Glutamatergic neuron (in vitro differentiated cells): ENCODE measurements around the gene KIAA0825. TPM values are rescaled to one million over a fixed set of nuclear protein-coding genes. Genes with fewer than 3 reads are reported as not detected.

Source experiments
- DNase-seq: peaks from one replicate; pipeline ENCODE4 v3.0.0; 2022
- H3K27ac Mint-ChIP-seq: one replicate; pipeline ENCODE4 v1.8.0; 2020; ENCODE audit warnings: mild to moderate bottlenecking, mixed read lengths, inconsistent platforms; ENCODE audit not compliant: unreplicated experiment
- H3K27me3 Mint-ChIP-seq: one replicate; pipeline ENCODE4 v1.8.0; 2020; ENCODE audit warnings: mild to moderate bottlenecking, moderate library complexity, mixed read lengths, inconsistent platforms; ENCODE audit not compliant: unreplicated experiment
- H3K36me3 Mint-ChIP-seq: one replicate; pipeline ENCODE4 v1.8.0; 2020; ENCODE audit warnings: mild to moderate bottlenecking, mixed read lengths, inconsistent platforms; ENCODE audit not compliant: unreplicated experiment
- H3K4me1 Mint-ChIP-seq: one replicate; pipeline ENCODE4 v1.8.0; 2020; ENCODE audit warnings: mild to moderate bottlenecking, low read depth, mixed read lengths, inconsistent platforms; ENCODE audit not compliant: unreplicated experiment
- H3K4me3 Mint-ChIP-seq: one replicate; pipeline ENCODE4 v1.8.0; 2020; ENCODE audit warnings: mild to moderate bottlenecking, mixed read lengths, inconsistent platforms; ENCODE audit not compliant: unreplicated experiment
- H3K9me3 Mint-ChIP-seq: one replicate; pipeline ENCODE4 v1.8.0; 2020; ENCODE audit warnings: mild to moderate bottlenecking, moderate library complexity, mixed read lengths, inconsistent platforms; ENCODE audit not compliant: unreplicated experiment
- total RNA-seq: library from RNA; stranded (reverse); fragmentation: NEBNext Ultra II Directional; extraction: Animal tissue kit (Norgen Biotek cat#: 25700); gene quantifications from one replicate; pipeline ENCODE4 v1.2.1, GENCODE V29; 2021; ENCODE audit not compliant: unreplicated experiment
- TF ChIP-seq, protein P1 (sequence below): fragments of 200-600 bp; sonication (generic); IDR thresholded peaks from one replicate; pipeline ENCODE4 v1.5.0; 2021; ENCODE audit not compliant: partially characterized antibody, unreplicated experiment

The KIAA0825 gene
- total RNA-seq, 1 donor from 2014 or later: 1.2 TPM

DNA sequence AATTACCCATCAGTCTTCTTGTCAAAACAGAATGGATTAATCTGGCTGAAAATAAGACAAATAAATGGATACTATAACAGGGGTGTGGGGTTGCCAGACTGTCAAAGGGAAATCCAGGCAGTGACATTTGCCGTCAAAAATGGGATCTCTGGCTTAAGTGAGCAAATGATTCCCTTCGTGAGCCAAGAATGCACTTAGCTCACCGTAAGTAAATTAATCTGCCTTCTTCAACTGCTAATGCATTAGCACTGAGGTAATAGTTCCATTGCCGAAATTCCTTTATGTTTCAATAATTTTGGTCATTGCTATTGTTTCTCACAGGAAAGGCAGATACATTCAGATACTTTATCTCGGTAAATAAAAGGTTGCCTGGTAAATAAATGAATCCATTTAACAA, 377.8 kb downstream of the KIAA0825 start:
- H3K36me3 Mint-ChIP-seq: peaks cover 7% of the 10 kb centered on the region
- TF ChIP-seq, protein P1, sequence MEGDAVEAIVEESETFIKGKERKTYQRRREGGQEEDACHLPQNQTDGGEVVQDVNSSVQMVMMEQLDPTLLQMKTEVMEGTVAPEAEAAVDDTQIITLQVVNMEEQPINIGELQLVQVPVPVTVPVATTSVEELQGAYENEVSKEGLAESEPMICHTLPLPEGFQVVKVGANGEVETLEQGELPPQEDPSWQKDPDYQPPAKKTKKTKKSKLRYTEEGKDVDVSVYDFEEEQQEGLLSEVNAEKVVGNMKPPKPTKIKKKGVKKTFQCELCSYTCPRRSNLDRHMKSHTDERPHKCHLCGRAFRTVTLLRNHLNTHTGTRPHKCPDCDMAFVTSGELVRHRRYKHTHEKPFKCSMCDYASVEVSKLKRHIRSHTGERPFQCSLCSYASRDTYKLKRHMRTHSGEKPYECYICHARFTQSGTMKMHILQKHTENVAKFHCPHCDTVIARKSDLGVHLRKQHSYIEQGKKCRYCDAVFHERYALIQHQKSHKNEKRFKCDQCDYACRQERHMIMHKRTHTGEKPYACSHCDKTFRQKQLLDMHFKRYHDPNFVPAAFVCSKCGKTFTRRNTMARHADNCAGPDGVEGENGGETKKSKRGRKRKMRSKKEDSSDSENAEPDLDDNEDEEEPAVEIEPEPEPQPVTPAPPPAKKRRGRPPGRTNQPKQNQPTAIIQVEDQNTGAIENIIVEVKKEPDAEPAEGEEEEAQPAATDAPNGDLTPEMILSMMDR: no peak
- no peak overlapping the region for H3K27ac Mint-ChIP-seq
- no peaks in the 10 kb centered on the region for H3K27me3 Mint-ChIP-seq
- no peak overlapping the region for H3K4me3 Mint-ChIP-seq
- H3K4me1 Mint-ChIP-seq: peaks cover 4% of the 10 kb centered on the region
- peaks cover 3% of the 10 kb centered on the region for H3K9me3 Mint-ChIP-seq
- DNase-seq: no peak

DNA sequence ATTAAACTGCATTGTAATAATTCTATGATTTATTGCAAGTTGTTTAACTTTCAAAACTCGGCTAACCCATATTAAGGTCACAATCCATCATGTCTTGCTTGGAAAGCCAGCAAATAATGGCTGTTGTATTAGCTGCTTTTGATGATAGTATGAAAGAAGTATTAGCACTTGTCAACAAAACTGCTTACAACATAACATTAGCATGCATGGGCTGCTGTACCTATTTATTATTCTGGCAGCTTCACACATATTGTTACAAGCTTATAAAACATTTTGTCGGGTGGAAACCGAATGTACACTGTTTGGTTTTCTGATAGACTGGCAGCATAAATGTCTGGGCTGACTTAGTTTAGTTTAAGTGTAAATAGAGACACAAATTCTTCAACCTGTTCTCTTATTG, 378.3 kb downstream of the KIAA0825 start:
- H3K27me3 Mint-ChIP-seq: no peaks in the 10 kb centered on the region
- H3K9me3 Mint-ChIP-seq: peaks cover 2% of the 10 kb centered on the region
- no peak overlapping the region for H3K4me3 Mint-ChIP-seq
- DNase-seq: no peak
- H3K4me1 Mint-ChIP-seq: peaks cover 4% of the 10 kb centered on the region
- peaks cover 12% of the 10 kb centered on the region for H3K36me3 Mint-ChIP-seq
- no peak overlapping the region for H3K27ac Mint-ChIP-seq
- TF ChIP-seq, protein P1: no peak

DNA sequence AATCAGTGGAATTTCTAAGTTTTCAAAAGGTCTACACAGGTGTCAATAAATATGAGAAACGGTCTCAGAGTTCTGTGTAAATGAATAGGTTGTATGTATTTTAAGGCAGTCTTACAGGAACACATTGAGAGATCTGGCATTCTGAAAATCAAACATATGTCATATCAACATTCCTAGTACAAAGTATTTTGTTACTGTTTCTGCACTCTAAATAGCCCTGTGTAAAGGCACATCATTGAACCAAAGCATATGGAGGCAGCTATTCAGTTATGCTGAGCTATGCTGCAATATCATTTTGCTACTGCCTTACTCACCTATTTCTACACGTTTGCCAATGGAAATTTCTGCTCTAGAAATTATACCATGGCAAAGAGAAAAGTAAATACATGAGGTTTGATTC, 379.1 kb downstream of the KIAA0825 start:
- Mint-ChIP-seq H3K4me3 (no peak overlapping the region), H3K9me3 (peaks cover 2% of the 10 kb centered on the region), H3K36me3 (peaks cover 13% of the 10 kb centered on the region), H3K4me1 (peaks cover 4% of the 10 kb centered on the region), H3K27me3 (no peaks in the 10 kb centered on the region), H3K27ac (no peak overlapping the region)
- TF ChIP-seq, protein P1: no peak
- DNase-seq: no peak

DNA sequence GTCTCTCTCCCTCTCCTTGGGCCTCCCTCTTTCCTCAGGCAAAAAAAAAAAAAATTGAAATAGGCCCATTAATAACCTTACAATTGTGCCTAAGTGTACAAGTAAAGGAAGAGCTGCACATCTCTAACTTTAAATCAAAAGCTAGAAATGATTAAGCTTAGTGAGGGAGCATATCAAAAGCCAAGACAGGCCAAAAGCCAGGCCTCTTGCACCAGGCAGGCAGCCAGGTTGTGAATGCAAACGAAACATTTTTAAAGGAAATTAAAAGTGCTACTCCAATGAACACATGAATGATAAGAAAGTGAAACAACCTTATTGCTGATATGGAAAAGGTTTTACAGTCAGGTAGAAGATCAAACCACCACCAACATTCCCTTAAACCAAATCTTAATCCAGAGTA, 383.4 kb downstream of the KIAA0825 start:
- peaks cover 2% of the 10 kb centered on the region for H3K9me3 Mint-ChIP-seq
- H3K4me3 Mint-ChIP-seq: no peak overlapping the region

DNA sequence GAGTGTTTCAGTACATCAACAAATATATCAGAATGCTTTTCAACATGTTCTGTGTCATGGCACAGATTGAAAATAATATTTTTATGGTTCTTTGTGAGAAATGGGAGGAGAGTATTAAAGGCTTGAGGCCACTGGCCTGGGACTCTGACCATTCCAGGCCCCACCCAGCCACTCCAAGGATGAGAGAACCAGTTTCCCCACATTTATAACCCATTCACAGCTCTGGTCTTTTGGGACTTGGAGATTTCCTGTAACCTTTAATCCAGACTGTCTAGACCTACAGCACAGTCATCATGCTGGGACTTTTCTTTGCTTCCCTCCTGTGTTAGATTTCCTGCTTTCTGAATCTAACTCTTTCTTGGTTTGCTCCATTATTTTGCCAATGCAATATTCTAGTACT, 389.6 kb downstream of the KIAA0825 start:
- no peaks in the 10 kb centered on the region for H3K36me3 Mint-ChIP-seq
- H3K9me3 Mint-ChIP-seq: no peaks in the 10 kb centered on the region
- no peak overlapping the region for H3K4me3 Mint-ChIP-seq
- H3K4me1 Mint-ChIP-seq: no peaks in the 10 kb centered on the region
- DNase-seq: no peak
- TF ChIP-seq, protein P1: no peak
- H3K27ac Mint-ChIP-seq: no peak overlapping the region
- no peaks in the 10 kb centered on the region for H3K27me3 Mint-ChIP-seq

More for the DNA sequence above, 383.4 kb downstream of the KIAA0825 start:
- Mint-ChIP-seq H3K4me1 (no peaks in the 10 kb centered on the region), H3K36me3 (peaks cover 13% of the 10 kb centered on the region), H3K27me3 (no peaks in the 10 kb centered on the region), H3K27ac (no peak overlapping the region)
- TF ChIP-seq, protein P1: no peak
- DNase-seq: no peak
